Endothelial cell of umbilical vein (primary cell): ENCODE data around the gene BTBD17. TPM values are rescaled to one million over a fixed set of nuclear protein-coding genes. Genes with fewer than 3 reads are reported as not detected.

Source experiments
- BruUV-seq: library from RNA; stranded (reverse); fragments of 400-500 nt; replicated peaks from 2 replicates; lab custom pipeline; 2021; lab: Mats Ljungman, UMichigan
- CTCF ChIA-PET: fragments of 300-600, 350-600 bp; sonication (Branson Sonifier 250); formaldehyde crosslinking; loops from one replicate; lab custom pipeline; 2021; ENCODE audit warnings: antibody characterized with exemption, inconsistent platforms; lab: Charles Lee
- POLR2A ChIA-PET: fragments of 300-600, 350-600 bp; sonication (Branson Sonifier 250); formaldehyde crosslinking; loops from one replicate; lab custom pipeline; 2021; ENCODE audit warnings: antibody characterized with exemption, inconsistent platforms; lab: Charles Lee
- DNase-seq: peaks from one replicate; pipeline ENCODE4 v3.0.0-alpha.2; 2011; ENCODE audit warnings: low read depth, low spot score
- FAIRE-seq: peaks from 2 replicates; lab custom pipeline; 2011; peaks lifted over from hg19 to GRCh38; lab: Jason Lieb, UNC
- H2AFZ ChIP-seq: 2 replicates; pipeline ENCODE4 v1.6.0; 2012; ENCODE audit warnings: low read depth, low read length, control low read depth, inconsistent platforms
- H3K27ac ChIP-seq: 2 replicates; pipeline ENCODE4 v1.5.1; 2011; ENCODE audit warnings: low read depth, mild to moderate bottlenecking, control low read depth, low read length, moderate library complexity; ENCODE audit not compliant: insufficient read depth
- H3K27me3 ChIP-seq, 2 experiments: 2 replicates each; pipeline versions ENCODE4 v1.6.0 to v1.6.1; 2011; ENCODE audit warnings: low read length in 2 of 2, mixed read lengths in 1 of 2; ENCODE audit not compliant: control insufficient read depth in 2 of 2, insufficient read depth in 2 of 2
- H3K36me3 ChIP-seq, 2 experiments: 2 replicates in 1 of 2; 3 replicates in 1 of 2; pipeline ENCODE4 v1.5.1; 2011; ENCODE audit warnings: low read length in 2 of 2, mild to moderate bottlenecking in 1 of 2, moderate library complexity in 1 of 2; ENCODE audit not compliant: control insufficient read depth in 2 of 2, insufficient read depth in 2 of 2; ENCODE audit errors: extremely low read depth in 1 of 2
- H3K4me1 ChIP-seq: 3 replicates; pipeline ENCODE4 v1.5.1; 2011; ENCODE audit warnings: mild to moderate bottlenecking, low read length; ENCODE audit not compliant: control insufficient read depth, insufficient read depth; ENCODE audit errors: extremely low read depth
- H3K4me2 ChIP-seq: 2 replicates; pipeline ENCODE4 v1.6.1; 2011; ENCODE audit warnings: low read length, control low read depth, mixed read lengths; ENCODE audit not compliant: insufficient read depth
- H3K4me3 ChIP-seq, 3 experiments: fragments of 200-600 bp in 1 of 3; sonication (generic), shearing (Covaris generic) in 1 of 3; replicated peaks in 1 of 3; 2 replicates each; pipeline ENCODE4 v1.5.1; 2011 to 2016; ENCODE audit warnings: control low read depth in 3 of 3, low read length in 3 of 3, mild to moderate bottlenecking in 2 of 3, inconsistent platforms in 1 of 3, low read depth in 1 of 3, moderate library complexity in 1 of 3; ENCODE audit not compliant: insufficient read depth in 1 of 3
- H3K79me2 ChIP-seq: 2 replicates; pipeline ENCODE4 v1.6.0; 2012; ENCODE audit warnings: low read length, inconsistent platforms; ENCODE audit not compliant: control insufficient read depth, insufficient read depth
- H3K9ac ChIP-seq: replicated peaks from 2 replicates; pipeline ENCODE3; 2011; ENCODE audit warnings: low read length, control low read depth; ENCODE audit not compliant: insufficient read depth; ENCODE audit errors: extremely low read depth
- H3K9me1 ChIP-seq: replicated peaks from 3 replicates; pipeline ENCODE4 v1.6.0; 2011; ENCODE audit warnings: mild to moderate bottlenecking, low read length; ENCODE audit not compliant: control insufficient read depth, insufficient read depth; ENCODE audit errors: extremely low read depth
- H3K9me3 ChIP-seq: replicated peaks from 2 replicates; pipeline ENCODE4 v1.5.1; 2012; ENCODE audit warnings: low read length, inconsistent platforms; ENCODE audit not compliant: control insufficient read depth, insufficient read depth
- H4K20me1 ChIP-seq: replicated peaks from 2 replicates; pipeline ENCODE3; 2011; ENCODE audit warnings: mild to moderate bottlenecking, low read length; ENCODE audit not compliant: control insufficient read depth, insufficient read depth; ENCODE audit errors: extremely low read depth
- EZH2 ChIP-seq: IDR thresholded peaks from 2 replicates; pipeline ENCODE4 v1.6.1; 2012; ENCODE audit warnings: borderline replicate concordance, low read depth, mild to moderate bottlenecking, moderate library complexity, low read length, inconsistent platforms; ENCODE audit not compliant: severe bottlenecking
- FOS ChIP-seq: IDR thresholded peaks from 2 replicates; pipeline ENCODE4 v1.6.1; 2011; ENCODE audit warnings: mild to moderate bottlenecking, low read length, moderate library complexity, borderline replicate concordance; ENCODE audit not compliant: insufficient read depth
- GATA2 ChIP-seq: IDR thresholded peaks from 2 replicates; pipeline ENCODE4 v1.7.0; 2011; ENCODE audit warnings: low read depth, mild to moderate bottlenecking, moderate library complexity, mixed read lengths, low read length; ENCODE audit not compliant: insufficient read length, insufficient read depth
- JUN ChIP-seq: IDR thresholded peaks from 2 replicates; pipeline ENCODE4 v1.6.1; 2011; ENCODE audit warnings: borderline replicate concordance, low read depth; ENCODE audit not compliant: insufficient read length, insufficient read depth
- MAX ChIP-seq: IDR thresholded peaks from 2 replicates; pipeline ENCODE4 v1.6.1; 2011; ENCODE audit not compliant: insufficient read depth, insufficient read length
- MYC ChIP-seq: IDR thresholded peaks from one replicate; pipeline ENCODE4 v1.6.1; 2011; ENCODE audit warnings: mild to moderate bottlenecking, low read depth, low read length
- POLR2A ChIP-seq: IDR thresholded peaks from 2 replicates; pipeline ENCODE4 v1.6.1; 2012; ENCODE audit warnings: low read depth, mild to moderate bottlenecking, control low read depth, low read length
- POLR2AphosphoS5 ChIP-seq: IDR thresholded peaks from 2 replicates; pipeline ENCODE4 v1.6.1; 2012; ENCODE audit warnings: low read depth, mild to moderate bottlenecking, control low read depth, low read length, moderate library complexity; ENCODE audit not compliant: insufficient read depth
- dilution Hi-C: fragments of 300-500 bp; cut with MboI; formaldehyde crosslinking; loops from one replicate; pipeline ENCODE4 v1.15.0; 2019; ENCODE audit warnings: low sequenced_read_pairs; ENCODE audit not compliant: extremely low pct_ligation_motif_present
- intact Hi-C: fragments of 100-400 bp; cut with micrococcal nuclease; formaldehyde crosslinking; loops from one replicate; pipeline ENCODE4 v1.10.0; 2022
- polyA plus RNA-seq, 4 experiments: library from polyadenylated mRNA; depleted of rRNA in 3 of 4; stranded (reverse) in 3 of 4; unstranded in 1 of 4; fragments of >200 nt; gene quantifications; 2 replicates each; pipeline versions ENCODE4 v1.2.1 to v1.2.3, GENCODE V29; 2011 to 2012; ENCODE audit warnings: missing spikeins in 1 of 4
- total RNA-seq: library from RNA; stranded (reverse); gene quantifications from 2 replicates; pipeline ENCODE4 v1.2.3, GENCODE V29; 2021
- TF ChIP-seq, protein P1 (sequence below), 2 donors: IDR thresholded peaks; 1 replicate in 1 of 2; 2 replicates in 1 of 2; pipeline ENCODE4 v1.5.1; 2011; ENCODE audit warnings: low read length in 2 of 2, mild to moderate bottlenecking in 2 of 2, moderate library complexity in 2 of 2, control low read depth in 1 of 2, inconsistent platforms in 1 of 2, low read depth in 1 of 2; ENCODE audit not compliant: insufficient read depth in 1 of 2; ENCODE audit errors: extremely low read depth in 1 of 2

The BTBD17 gene
- total and polyA plus RNA-seq, 2 donors (not counting 3 experiments of a cell fraction or from before 2014, with no cell fraction given): not detected

DNA sequence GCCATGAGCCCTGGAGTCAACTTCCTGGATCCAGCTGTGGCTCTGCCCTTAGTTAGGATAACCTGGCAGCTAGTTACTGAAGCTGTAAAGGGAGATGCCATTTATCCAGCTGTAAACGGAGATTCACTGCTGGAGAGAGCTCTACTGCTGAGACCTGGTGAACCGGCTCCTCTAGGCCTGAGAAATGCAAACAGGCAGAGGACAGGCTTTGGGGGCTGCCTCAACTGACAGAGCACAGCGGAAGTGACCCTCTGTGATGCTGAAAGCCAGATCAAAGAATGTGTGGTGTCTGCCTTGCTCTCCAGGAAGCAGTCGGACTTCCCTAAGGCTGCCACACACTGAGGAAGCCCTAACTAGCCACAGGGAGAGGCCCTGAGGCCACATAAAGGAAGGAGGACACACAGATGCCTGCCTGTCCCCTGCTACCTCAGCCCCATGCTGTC is 48.4 kb upstream of the BTBD17 start:
- H3K27me3 ChIP-seq: no peaks in the 10 kb centered on the region
- dilution Hi-C loops: no loop called here
- no peaks in the 10 kb centered on the region for H4K20me1 ChIP-seq
- no peaks in the 10 kb centered on the region for H3K9me1 ChIP-seq
- no peak overlapping the region for H3K4me2 ChIP-seq
- no peak for FAIRE-seq
- no peak overlapping the region for H3K9ac ChIP-seq
- ChIA-PET POLR2A (no interaction called here), CTCF (no interaction called here)
- no peaks in the 10 kb centered on the region for H3K36me3 ChIP-seq
- TF ChIP-seq FOS (no peak), MYC (no peak), POLR2AphosphoS5 (no peak), MAX (no peak), POLR2A (no peak), GATA2 (no peak), EZH2 (no peak), JUN (no peak)
- TF ChIP-seq, protein P1, sequence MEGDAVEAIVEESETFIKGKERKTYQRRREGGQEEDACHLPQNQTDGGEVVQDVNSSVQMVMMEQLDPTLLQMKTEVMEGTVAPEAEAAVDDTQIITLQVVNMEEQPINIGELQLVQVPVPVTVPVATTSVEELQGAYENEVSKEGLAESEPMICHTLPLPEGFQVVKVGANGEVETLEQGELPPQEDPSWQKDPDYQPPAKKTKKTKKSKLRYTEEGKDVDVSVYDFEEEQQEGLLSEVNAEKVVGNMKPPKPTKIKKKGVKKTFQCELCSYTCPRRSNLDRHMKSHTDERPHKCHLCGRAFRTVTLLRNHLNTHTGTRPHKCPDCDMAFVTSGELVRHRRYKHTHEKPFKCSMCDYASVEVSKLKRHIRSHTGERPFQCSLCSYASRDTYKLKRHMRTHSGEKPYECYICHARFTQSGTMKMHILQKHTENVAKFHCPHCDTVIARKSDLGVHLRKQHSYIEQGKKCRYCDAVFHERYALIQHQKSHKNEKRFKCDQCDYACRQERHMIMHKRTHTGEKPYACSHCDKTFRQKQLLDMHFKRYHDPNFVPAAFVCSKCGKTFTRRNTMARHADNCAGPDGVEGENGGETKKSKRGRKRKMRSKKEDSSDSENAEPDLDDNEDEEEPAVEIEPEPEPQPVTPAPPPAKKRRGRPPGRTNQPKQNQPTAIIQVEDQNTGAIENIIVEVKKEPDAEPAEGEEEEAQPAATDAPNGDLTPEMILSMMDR (IDR thresholded peaks at IDR 0.05; ENCODE audit: extremely low read depth in 1 of 2, insufficient read depth in 1 of 2, low read depth in 1 of 2, low read length in 2 of 2): no peak
- no peaks in the 10 kb centered on the region for H3K4me1 ChIP-seq
- H3K27ac ChIP-seq: no peak overlapping the region
- no TSS peak for BruUV-seq
- no peaks in the 10 kb centered on the region for H3K79me2 ChIP-seq
- no peak overlapping the region for H3K4me3 ChIP-seq
- H2AFZ ChIP-seq: no peak overlapping the region
- DNase-seq: no peak
- intact Hi-C loops: no loop called here
- no peaks in the 10 kb centered on the region for H3K9me3 ChIP-seq
